Thymus (tissue), 14 donors: ENCODE measurements around the gene RAB21. TPM values are rescaled to one million over a fixed set of nuclear protein-coding genes. Genes with fewer than 3 reads are reported as not detected.

Experiments used
- DNase-seq, 9 donors: peaks; one replicate each; pipeline ENCODE4 v3.0.0-alpha.2; 2013; ENCODE audit warnings: low spot score in 9 of 9, low read depth in 6 of 9, missing footprints in 1 of 9
- H3K27ac ChIP-seq, 2 donors: one replicate each; pipeline ENCODE4 v1.5.1; 2013; ENCODE audit warnings: control low read depth in 1 of 2, low read depth in 1 of 2, low read length in 1 of 2, mild to moderate bottlenecking in 1 of 2, moderate library complexity in 1 of 2
- H3K27me3 ChIP-seq, 2 donors: one replicate each; pipeline ENCODE4 v1.5.1; 2013; ENCODE audit warnings: low read length in 1 of 2; ENCODE audit not compliant: control insufficient read depth in 2 of 2, insufficient read depth in 1 of 2
- H3K36me3 ChIP-seq, 2 donors: one replicate each; pipeline ENCODE4 v1.5.1; 2013; ENCODE audit warnings: low read length in 1 of 2, mild to moderate bottlenecking in 1 of 2, moderate library complexity in 1 of 2; ENCODE audit not compliant: control insufficient read depth in 2 of 2, insufficient read depth in 2 of 2
- H3K4me1 ChIP-seq, 2 donors: one replicate each; pipeline ENCODE4 v1.5.1; 2013; ENCODE audit warnings: low read length in 2 of 2; ENCODE audit not compliant: control insufficient read depth in 2 of 2, insufficient read depth in 2 of 2
- H3K4me3 ChIP-seq, 2 donors: one replicate each; pipeline ENCODE4 v1.5.1; 2013; ENCODE audit warnings: low read length in 2 of 2, control low read depth in 1 of 2, mild to moderate bottlenecking in 1 of 2
- H3K9me3 ChIP-seq, 2 donors: one replicate each; pipeline ENCODE4 v1.5.1; 2013; ENCODE audit warnings: low read length in 1 of 2, mild to moderate bottlenecking in 1 of 2; ENCODE audit not compliant: control insufficient read depth in 2 of 2, insufficient read depth in 1 of 2
- WGBS: extraction: QIAGEN DNeasy Blood & Tissue Kit; methylation state at CpG from one replicate; pipeline ENCODE4 v1.1.7; 2013; 5-methylcytosine and 5-hydroxymethylcytosine counted together
- long read RNA-seq, 10 donors: transcript quantifications; one replicate each; lab custom pipeline, GENCODE V29; 2026
- polyA plus RNA-seq: library from polyadenylated mRNA; stranded (reverse); fragments of 200-250 nt; gene quantifications from one replicate; pipeline ENCODE4 v1.2.3, GENCODE V29; 2013
- total RNA-seq: library from RNA; stranded (reverse); fragments of 120-200 nt; gene quantifications from one replicate; pipeline ENCODE4 v1.2.4, GENCODE V29; 2013
- donor health status: healthy.

Gene RAB21
- 36.8 TPM for total RNA-seq
- polyA plus RNA-seq, result 21.9 TPM
- long read RNA-seq, donor 1, full-length matches to known transcripts, result 3 of 3 reads
- long read RNA-seq, donor 1, partial matches to known transcripts, result 0 of 3 reads
- long read RNA-seq, donor 1, other reads (novel, unspliced or antisense), result 0 of 3 reads
- long read RNA-seq, donor 2, result 0 reads
- long read RNA-seq, donor 3, full-length matches to known transcripts, result 10 of 10 reads
- long read RNA-seq, donor 3, partial matches to known transcripts, result 0 of 10 reads
- long read RNA-seq, donor 3, other reads (novel, unspliced or antisense), result 0 of 10 reads
- long read RNA-seq, donor 4, full-length matches to known transcripts, result 8 of 8 reads
- long read RNA-seq, donor 4, partial matches to known transcripts, result 0 of 8 reads
- long read RNA-seq, donor 4, other reads (novel, unspliced or antisense), result 0 of 8 reads
- long read RNA-seq, donor 5, full-length matches to known transcripts, result 21 of 32 reads
- long read RNA-seq, donor 5, partial matches to known transcripts, result 11 of 32 reads
- long read RNA-seq, donor 5, other reads (novel, unspliced or antisense), result 0 of 32 reads
- long read RNA-seq, donor 6, full-length matches to known transcripts, result 16 of 16 reads
- long read RNA-seq, donor 6, partial matches to known transcripts, result 0 of 16 reads
- long read RNA-seq, donor 6, other reads (novel, unspliced or antisense), result 0 of 16 reads
- long read RNA-seq, donor 7, full-length matches to known transcripts, result 27 of 27 reads
- long read RNA-seq, donor 7, partial matches to known transcripts, result 0 of 27 reads
- long read RNA-seq, donor 7, other reads (novel, unspliced or antisense), result 0 of 27 reads
- long read RNA-seq, donor 8, full-length matches to known transcripts, result 2 of 2 reads
- long read RNA-seq, donor 8, partial matches to known transcripts, result 0 of 2 reads
- long read RNA-seq, donor 8, other reads (novel, unspliced or antisense), result 0 of 2 reads
- long read RNA-seq, donor 9, full-length matches to known transcripts, result 12 of 12 reads
- long read RNA-seq, donor 9, partial matches to known transcripts, result 0 of 12 reads
- long read RNA-seq, donor 9, other reads (novel, unspliced or antisense), result 0 of 12 reads
- long read RNA-seq, donor 10, full-length matches to known transcripts, result 15 of 15 reads
- long read RNA-seq, donor 10, partial matches to known transcripts, result 0 of 15 reads
- long read RNA-seq, donor 10, other reads (novel, unspliced or antisense), result 0 of 15 reads

GRCh38 chr12:71754461-71755145 is at the start of gene RAB21:
RAB21 (plus strand) TSS chr12:71754863; CDS start chr12:71755130, 267 bp downstream.
- peaks cover 0 to 2% of the 10 kb centered on the region in 2 donors for H3K27me3 ChIP-seq
- 2% methylated on average over 56 of the region's 56 CpGs for WGBS
- H3K36me3 ChIP-seq, result peaks cover 4 to 15% of the 10 kb centered on the region in 2 donors
- peak within 1 kb of the TSS; percentile 90 to 99 for H3K27ac ChIP-seq
- H3K4me3 ChIP-seq, result peak within 1 kb of the TSS; percentile 84 to 99
- peaks cover 0 to 5% of the 10 kb centered on the region in 2 donors for H3K9me3 ChIP-seq
- DNase-seq, result peak; percentile 83 to 98 (median 94)
- peaks cover 7 to 16% of the 10 kb centered on the region in 2 donors for H3K4me1 ChIP-seq

- peaks cover 3 to 20% of the 10 kb centered on the region in 2 donors for H3K36me3 ChIP-seq
- DNase-seq, result no peak
- H3K27ac ChIP-seq, result no peak overlapping the region
- 95% methylated on average over 2 of the region's 2 CpGs for WGBS
- H3K9me3 ChIP-seq, result no peaks in the 10 kb centered on the region
- H3K4me1 ChIP-seq, result no peaks in the 10 kb centered on the region
- H3K4me3 ChIP-seq, result no peak overlapping the region
- H3K27me3 ChIP-seq, result no peaks in the 10 kb centered on the region
These were observed 49.7 kb upstream of the RAB21 start for GRCh38 chr12:71704920-71705319.

- H3K36me3 ChIP-seq, result peaks cover 0 to 2% of the 10 kb centered on the region in 2 donors
- DNase-seq, result no peak
- no peaks in the 10 kb centered on the region for H3K27me3 ChIP-seq
- WGBS, result 100% methylated on average over 1 of the region's 1 CpG
- peaks cover 0 to 3% of the 10 kb centered on the region in 2 donors for H3K9me3 ChIP-seq
- H3K27ac ChIP-seq, result no peak overlapping the region
- H3K4me3 ChIP-seq, result no peak overlapping the region
- no peaks in the 10 kb centered on the region for H3K4me1 ChIP-seq
These were observed 46.0 kb upstream of the RAB21 start for GRCh38 chr12:71708658-71709057.

- Histone ChIP-seq H3K27ac (peak overlapping the region in 1 of 2 donors; percentile 15), H3K9me3 (peaks cover 0 to 7% of the 10 kb centered on the region in 2 donors), H3K4me3 (no peak overlapping the region), H3K36me3 (no peaks in the 10 kb centered on the region), H3K4me1 (no peaks in the 10 kb centered on the region), H3K27me3 (no peaks in the 10 kb centered on the region)
- 94% methylated on average over 7 of the region's 7 CpGs for WGBS
- no peak for DNase-seq
These were observed 44.2 kb upstream of the RAB21 start for GRCh38 chr12:71710276-71711125.

- Histone ChIP-seq H3K27me3 (no peaks in the 10 kb centered on the region), H3K36me3 (no peaks in the 10 kb centered on the region), H3K4me1 (no peaks in the 10 kb centered on the region), H3K9me3 (peaks cover 0 to 5% of the 10 kb centered on the region in 2 donors), H3K4me3 (no peak overlapping the region), H3K27ac (no peak overlapping the region)
- no peak for DNase-seq
These were observed 36.1 kb upstream of the RAB21 start for GRCh38 chr12:71718611-71719010.

GRCh38 chr12:71719647-71720370 is 34.9 kb upstream of the RAB21 start:
- WGBS, result 97% methylated on average over 5 of the region's 5 CpGs
- H3K36me3 ChIP-seq, result no peaks in the 10 kb centered on the region
- H3K27ac ChIP-seq, result peak overlapping the region in 1 of 2 donors; percentile 15
- H3K27me3 ChIP-seq, result no peaks in the 10 kb centered on the region
- no peaks in the 10 kb centered on the region for H3K4me1 ChIP-seq
- H3K4me3 ChIP-seq, result no peak overlapping the region
- DNase-seq, result peak in 1 of 9 donors; percentile 13
- H3K9me3 ChIP-seq, result no peaks in the 10 kb centered on the region

- Histone ChIP-seq H3K9me3 (no peaks in the 10 kb centered on the region), H3K27me3 (no peaks in the 10 kb centered on the region)
These were observed 32.7 kb upstream of the RAB21 start for GRCh38 chr12:71721783-71722505.

More at GRCh38 chr12:71721783-71722505, 32.7 kb upstream of the RAB21 start:
- no peak overlapping the region for H3K4me3 ChIP-seq
- H3K36me3 ChIP-seq, result no peaks in the 10 kb centered on the region
- no peak for DNase-seq
- H3K4me1 ChIP-seq, result no peaks in the 10 kb centered on the region
- H3K27ac ChIP-seq, result no peak overlapping the region
- 97% methylated on average over 4 of the region's 4 CpGs for WGBS
